Heart left ventricle (tissue), 16 donors: ENCODE results near the gene DIRAS1. TPM values are rescaled to one million over a fixed set of nuclear protein-coding genes. Genes with fewer than 3 reads are reported as not detected.

Experiments used
- ATAC-seq, 4 donors: fragments of 200-7000 bp; cut with Tn5 transposase; one replicate each; pipeline ENCODE4 v1.9.1; 2020 to 2022; ENCODE audit warnings: moderate library complexity in 4 of 4, mild to moderate bottlenecking in 3 of 4, moderate number of reproducible peaks in 1 of 4
- DNase-seq, 5 donors: peaks; one replicate each; pipeline ENCODE4 v3.0.0-alpha.2; 2020
- H3K27ac ChIP-seq, 12 donors: fragments of 200-600 bp; sonication (generic) in 4 of 12; one replicate each; pipeline versions ENCODE4 v1.5.0 to v1.8.0; 2016 to 2022; ENCODE audit warnings: mild to moderate bottlenecking in 2 of 12
- H3K27me3 ChIP-seq, 9 donors: fragments of 200-600 bp; sonication (generic) in 2 of 9; one replicate each; pipeline versions ENCODE4 v1.5.1 to v1.8.0; 2016 to 2022; ENCODE audit warnings: mild to moderate bottlenecking in 3 of 9
- H3K36me3 ChIP-seq, 9 donors: fragments of 200-600 bp; sonication (generic) in 2 of 9; one replicate each; pipeline versions ENCODE4 v1.5.0 to v1.8.0; 2018 to 2022; ENCODE audit warnings: mild to moderate bottlenecking in 2 of 9
- H3K4me1 ChIP-seq, 12 donors: fragments of 200-600 bp; sonication (generic) in 4 of 12; one replicate each; pipeline versions ENCODE4 v1.5.0 to v1.8.0; 2016 to 2022; ENCODE audit warnings: mild to moderate bottlenecking in 3 of 12
- H3K4me3 ChIP-seq, 12 donors: fragments of 200-600 bp; sonication (generic) in 4 of 12; one replicate each; pipeline versions ENCODE4 v1.5.0 to v1.8.0; 2017 to 2022; ENCODE audit warnings: mild to moderate bottlenecking in 9 of 12, moderate library complexity in 4 of 12
- H3K9me3 ChIP-seq, 12 donors: fragments of 200-600 bp; sonication (generic) in 4 of 12; one replicate each; pipeline versions ENCODE4 v1.5.0 to v1.8.0; 2016 to 2022; ENCODE audit warnings: mild to moderate bottlenecking in 1 of 12
- POLR2A ChIP-seq, 2 donors: fragments of 450-650 bp; IDR thresholded peaks; one replicate each; pipeline ENCODE4 v1.6.1; 2017; ENCODE audit warnings: antibody characterized with exemption in 2 of 2, mild to moderate bottlenecking in 2 of 2, moderate library complexity in 2 of 2
- whole genome bisulfite sequencing, 4 donors: extraction: QIAGEN DNeasy Blood & Tissue Kit in 2 of 4; methylation state at CpG; one replicate each; pipeline versions ENCODE4 v1.1.5 to v1.1.7; 2013 to 2018; 5-methylcytosine and 5-hydroxymethylcytosine counted together
- intact Hi-C, 10 donors: fragments of 100-400 bp; cut with DNase I; formaldehyde crosslinking; loops; one replicate each; pipeline versions ENCODE4 v1.11.1 to v1.14.2; 2022
- polyA plus RNA-seq, 2 donors: library from polyadenylated mRNA; stranded (reverse); fragments of 200-250 nt; gene quantifications; one replicate each; pipeline ENCODE4 v1.2.3, GENCODE V29; 2013
- total RNA-seq, 9 donors: library from RNA; depleted of rRNA in 2 of 9; stranded (reverse); fragments of >200 nt in 2 of 9; fragmentation: NEBNext Ultra II Directional in 3 of 9; extraction: Animal tissue kit (Norgen Biotek cat#: 25700) in 3 of 9; gene quantifications; one replicate each; pipeline versions ENCODE4 v1.1.0 to v1.2.4, GENCODE V29; 2016 to 2023
- TF ChIP-seq, protein P1 (sequence below), 12 donors: fragments of 200-600 bp; sonication (generic) in 4 of 12; IDR thresholded peaks; one replicate each; pipeline versions ENCODE4 v1.5.0 to v1.8.0; 2018 to 2022; ENCODE audit warnings: antibody characterized with exemption in 12 of 12, mild to moderate bottlenecking in 5 of 12
- donor health status: ischemic (EF 13 %, LVEDD 7.1; RV severe dilation, severe dysfunction).
- donor health status: healthy with polysubstance abuse.
- donor health status: DM: no; HTN: yes; CAD: no.
- donor health status: DM: no; HTN: no; CAD: no.
- donor health status: ischemic (EF 25% LVEDD 6.9; RV normal size, moderate dysfunction).
- donor health status: ischemic (EF 25% LVEDD 5.7; RV mildly dilated, moderate dysfunction).
- donor health status: healthy.
- donor health status: DM: yes; HTN: yes; CAD: no.
- donor health status: ischemic (EF 35%, LVEDD 5.7; RV mildly dilated, moderate dysfunction).
- donor health status: nonischemic (EF 11% LVEDD 7.7; RV severe dilation, severe dysfunction).
- donor health status: DM: yes; HTN: yes; CAD: no.
- donor health status: PGD.
- donor health status: ischemic (EF 29% LVEDD 5.4; RV normal size, mild dysfunction).
- donor health status: nonischemic (EF 23%, LVEDD 6.1; RV moderate dilation, normal function).

DIRAS1 gene
- total and polyA plus RNA-seq, 11 donors = 77.4 to 191 (median 142) TPM

DNA sequence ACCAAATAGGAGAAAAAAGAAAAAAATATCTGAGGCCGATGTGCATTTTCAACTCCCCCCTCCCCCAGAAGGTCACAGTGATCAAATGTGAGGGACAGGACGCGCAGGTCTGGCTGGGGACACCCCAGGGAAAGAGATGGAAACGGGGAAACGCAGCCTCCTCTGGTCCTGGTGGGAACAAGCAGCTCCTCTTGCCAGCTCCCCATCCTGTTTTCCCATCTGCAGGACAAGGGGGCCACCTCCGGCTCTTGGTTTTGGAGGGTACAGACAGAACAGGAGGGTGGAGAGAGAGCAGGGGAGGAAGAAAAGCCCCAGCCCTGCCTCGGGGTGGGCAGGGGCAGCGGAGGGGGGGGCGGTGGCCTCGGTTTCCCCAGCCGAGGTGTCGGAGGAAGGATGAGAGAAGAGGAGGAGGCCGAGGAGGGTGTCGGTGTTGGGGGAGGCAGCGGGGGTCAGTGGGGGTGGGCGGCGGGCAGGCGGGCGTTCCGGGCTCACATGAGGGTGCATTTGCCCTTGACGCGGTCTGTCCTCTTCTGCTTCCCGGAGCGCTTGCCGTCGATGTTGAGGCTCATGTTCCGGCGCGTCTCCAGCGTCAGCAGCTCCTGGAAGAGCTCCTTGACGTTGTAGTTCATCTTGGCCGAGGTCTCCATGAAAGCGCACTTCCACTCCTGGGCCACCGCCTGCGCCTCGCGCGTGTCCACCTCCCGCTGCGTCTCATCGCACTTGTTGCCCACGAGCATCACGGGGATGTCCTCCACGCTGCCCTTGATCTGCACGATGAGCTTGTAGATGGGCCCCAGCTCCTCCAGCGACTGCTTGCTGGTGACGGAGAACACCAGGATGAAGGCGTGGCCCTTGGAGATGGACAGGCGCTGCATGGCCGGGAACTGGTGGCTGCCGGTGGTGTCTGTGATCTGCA, 4.2 kb downstream of the DIRAS1 start:
- TF ChIP-seq, protein P1, sequence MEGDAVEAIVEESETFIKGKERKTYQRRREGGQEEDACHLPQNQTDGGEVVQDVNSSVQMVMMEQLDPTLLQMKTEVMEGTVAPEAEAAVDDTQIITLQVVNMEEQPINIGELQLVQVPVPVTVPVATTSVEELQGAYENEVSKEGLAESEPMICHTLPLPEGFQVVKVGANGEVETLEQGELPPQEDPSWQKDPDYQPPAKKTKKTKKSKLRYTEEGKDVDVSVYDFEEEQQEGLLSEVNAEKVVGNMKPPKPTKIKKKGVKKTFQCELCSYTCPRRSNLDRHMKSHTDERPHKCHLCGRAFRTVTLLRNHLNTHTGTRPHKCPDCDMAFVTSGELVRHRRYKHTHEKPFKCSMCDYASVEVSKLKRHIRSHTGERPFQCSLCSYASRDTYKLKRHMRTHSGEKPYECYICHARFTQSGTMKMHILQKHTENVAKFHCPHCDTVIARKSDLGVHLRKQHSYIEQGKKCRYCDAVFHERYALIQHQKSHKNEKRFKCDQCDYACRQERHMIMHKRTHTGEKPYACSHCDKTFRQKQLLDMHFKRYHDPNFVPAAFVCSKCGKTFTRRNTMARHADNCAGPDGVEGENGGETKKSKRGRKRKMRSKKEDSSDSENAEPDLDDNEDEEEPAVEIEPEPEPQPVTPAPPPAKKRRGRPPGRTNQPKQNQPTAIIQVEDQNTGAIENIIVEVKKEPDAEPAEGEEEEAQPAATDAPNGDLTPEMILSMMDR (IDR thresholded peaks at IDR 0.05) = no peak
- TF ChIP-seq POLR2A (IDR thresholded peaks at IDR 0.05) = no peak
- no peak overlapping the region for H3K4me3 ChIP-seq
- ATAC-seq (no peak), DNase-seq (no peak)
- 88 to 89% (median 88%) methylated on average over 47 to 51 of the region's 51 CpGs for WGBS, 4 donors
- peaks cover 0 to 12% (median 3%) of the 10 kb centered on the region in 12 donors for H3K9me3 ChIP-seq
- intact Hi-C loops = no loop called here
- peaks cover 0 to 4% (median 0%) of the 10 kb centered on the region in 9 donors for H3K36me3 ChIP-seq
- H3K27me3 ChIP-seq = peaks cover 3 to 24% (median 14%) of the 10 kb centered on the region in 9 donors
- peaks cover 0 to 23% (median 0%) of the 10 kb centered on the region in 12 donors for H3K4me1 ChIP-seq
- no peak overlapping the region for H3K27ac ChIP-seq

DNA sequence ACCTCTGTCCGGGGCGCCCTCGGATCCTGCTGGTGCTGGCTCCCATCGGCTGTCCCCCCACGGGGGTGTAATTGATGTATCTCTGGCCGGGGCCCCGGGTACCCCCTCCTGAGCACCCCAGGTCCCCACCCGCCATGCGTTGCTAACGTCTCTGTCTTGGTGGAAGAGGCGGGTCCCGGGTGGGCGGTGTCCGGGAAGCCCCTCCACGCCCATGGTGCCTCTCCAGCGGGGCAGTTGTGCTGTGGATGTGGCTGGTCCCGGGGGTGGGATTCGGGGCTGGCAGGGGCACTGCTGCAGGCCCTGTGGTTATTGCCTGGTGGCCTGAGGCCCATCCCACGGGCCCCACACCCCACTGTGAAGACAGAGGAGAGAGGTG, 4.9 kb downstream of the DIRAS1 start:
- 87 to 91% (median 89%) methylated on average over 7 to 19 of the region's 19 CpGs for WGBS, 4 donors
- peaks cover 0 to 17% (median 0%) of the 10 kb centered on the region in 12 donors for H3K4me1 ChIP-seq
- ATAC-seq = no peak
- H3K9me3 ChIP-seq = peaks cover 0 to 12% (median 3%) of the 10 kb centered on the region in 12 donors
- peak in 1 of 5 donors; percentile 23 for DNase-seq
- TF ChIP-seq, protein P1 (IDR thresholded peaks at IDR 0.05) = no peak
- no peak for TF ChIP-seq POLR2A (IDR thresholded peaks at IDR 0.05)
- intact Hi-C loops = no loop called here
- peaks cover 0 to 4% (median 0%) of the 10 kb centered on the region in 9 donors for H3K36me3 ChIP-seq
- H3K27me3 ChIP-seq = peaks cover 3 to 18% (median 11%) of the 10 kb centered on the region in 9 donors
- no peak overlapping the region for H3K4me3 ChIP-seq
- no peak overlapping the region for H3K27ac ChIP-seq

DNA sequence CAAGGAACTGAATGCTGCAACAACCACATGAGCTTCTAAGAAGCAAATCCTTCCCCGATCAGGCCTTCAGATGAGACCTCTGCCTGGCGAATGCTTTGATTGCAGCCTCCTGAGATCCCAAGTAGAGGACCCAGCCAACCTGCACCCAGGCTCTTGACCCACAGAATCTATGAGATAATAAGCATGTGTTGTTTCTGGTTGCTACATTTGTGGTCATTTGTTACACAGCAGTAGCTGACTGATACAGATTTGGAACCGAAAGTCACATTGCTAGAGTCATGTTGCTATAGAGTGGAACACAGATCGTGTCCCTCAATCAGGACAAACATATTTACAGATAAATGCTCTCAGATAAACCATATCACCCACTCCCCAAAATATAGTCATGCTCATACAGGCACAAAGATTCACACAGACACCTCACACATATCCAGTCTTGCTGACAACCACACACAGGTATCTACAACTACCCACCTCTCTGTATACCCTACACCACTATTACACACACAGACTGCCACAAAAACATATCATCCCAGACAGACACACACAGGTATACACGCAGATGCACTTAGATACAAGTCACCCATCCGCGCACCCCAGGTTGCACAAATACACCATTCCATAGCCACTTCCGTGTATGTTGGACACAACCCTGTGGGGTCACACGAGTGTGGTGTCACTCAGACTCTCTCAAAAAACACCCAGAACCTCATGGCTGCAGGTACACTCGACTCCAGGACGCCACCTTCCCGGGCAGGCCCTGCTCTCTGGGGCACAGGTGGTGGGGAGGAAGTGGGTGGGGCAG, 5.5 kb downstream of the DIRAS1 start:
- Histone ChIP-seq H3K27me3 (peaks cover 2 to 17% (median 7%) of the 10 kb centered on the region in 9 donors), H3K4me1 (peaks cover 0 to 13% (median under 1%) of the 10 kb centered on the region in 12 donors), H3K9me3 (peaks cover 0 to 12% (median 3%) of the 10 kb centered on the region in 12 donors), H3K27ac (no peak overlapping the region), H3K36me3 (peaks cover 0 to 4% (median 0%) of the 10 kb centered on the region in 9 donors), H3K4me3 (no peak overlapping the region)
- intact Hi-C loops = no loop called here
- TF ChIP-seq, protein P1 (IDR thresholded peaks at IDR 0.05) = no peak
- no peak for TF ChIP-seq POLR2A (IDR thresholded peaks at IDR 0.05)
- ATAC-seq (no peak), DNase-seq (no peak)
- 85 to 93% (median 93%) methylated on average over 11 to 12 of the region's 12 CpGs for WGBS, 4 donors
